Dermis blood vessel endothelial cell (primary cell): Measurements from ENCODE around the gene PYY. TPM values are rescaled to one million over a fixed set of nuclear protein-coding genes. Genes with fewer than 3 reads are reported as not detected.
A peak's percentile ranks its signal among the peaks of the same experiment; 100 is the strongest.
"Not testable (repeated sequence)": the region's sequence is repeated elsewhere in the genome, so short reads cannot be mapped to it uniquely, and the experiment has no call there.

Experiments
- DNase-seq: peaks from one replicate; pipeline ENCODE4 v3.0.0; 2010
- total RNA-seq: library from RNA; depleted of rRNA; stranded (reverse); fragments of >200 nt; gene quantifications from 2 replicates; pipeline ENCODE4 v1.2.3, GENCODE V29; 2014

The PYY gene
- total RNA-seq, 1 donor from 2014 or later: not detected

DNA sequence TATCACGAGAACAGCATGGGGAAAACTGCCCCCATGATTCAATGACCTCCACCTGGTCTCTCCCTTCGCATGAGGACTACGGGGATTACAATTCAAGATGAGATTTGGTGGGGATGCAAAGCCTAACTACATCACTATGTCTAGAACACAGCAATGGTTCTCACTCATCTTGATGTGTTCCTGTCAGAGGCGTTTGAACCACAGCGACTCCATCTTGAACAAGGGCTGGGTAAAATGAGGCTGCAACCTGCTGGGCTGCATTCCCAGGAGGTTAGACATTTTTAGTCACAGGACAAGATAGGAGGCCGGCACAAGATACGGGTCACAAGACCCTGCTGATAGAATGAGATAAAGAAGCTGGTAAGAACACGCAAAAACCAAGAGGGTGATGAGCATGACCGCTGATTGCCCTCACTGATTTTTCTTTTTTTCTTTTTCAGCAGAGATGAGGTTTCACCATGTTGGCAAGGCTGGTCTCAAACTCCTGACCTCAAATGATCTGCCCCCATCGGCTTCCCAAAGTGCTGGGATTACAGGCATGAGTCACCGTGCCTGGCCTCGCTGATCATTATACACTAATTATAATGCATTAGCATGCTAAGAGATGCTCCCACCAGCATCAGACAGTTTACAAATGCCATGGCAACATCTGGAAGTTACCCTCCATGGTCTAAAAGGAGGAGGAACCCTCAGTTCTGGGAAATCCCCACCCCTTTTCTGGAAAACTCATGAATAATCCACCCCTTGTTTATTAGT, 8.5 kb downstream of the PYY start:
- DNase-seq: no peak

GRCh38 chr17:43942051-43942685, 11.6 kb downstream of the PYY start, which contains the start of gene PPY:
PPY (minus strand) TSS chr17:43942476; CDS start chr17:43941654, 822 bp downstream.
- no peak for DNase-seq

- DNase-seq: peak; percentile 48
Measured at GRCh38 chr17:43940630-43941029, 13.1 kb downstream of the PYY start.

GRCh38 chr17:43939886-43940285, 13.9 kb downstream of the PYY start:
- no peak for DNase-seq

DNA sequence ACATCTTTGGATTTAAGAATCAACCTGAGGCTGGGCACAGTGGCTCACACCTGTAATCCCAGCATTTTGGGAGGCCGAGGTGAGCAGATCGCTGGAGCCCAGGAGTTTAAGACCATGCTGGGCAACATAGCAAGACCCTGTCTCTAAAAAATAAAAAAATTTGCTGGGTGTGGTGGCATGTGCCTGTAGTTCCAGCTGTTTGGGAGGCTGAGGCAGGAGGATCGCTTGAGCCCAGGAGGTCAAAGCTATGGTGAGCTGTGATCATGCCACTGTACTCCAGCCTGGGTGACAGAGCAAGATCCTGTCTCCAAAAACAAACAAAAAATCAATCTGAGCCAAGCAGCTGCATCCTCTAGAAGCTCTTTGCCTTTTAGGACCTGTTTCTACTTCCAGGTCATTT, 14.3 kb downstream of the PYY start:
- DNase-seq: not testable (repeated sequence)

DNA sequence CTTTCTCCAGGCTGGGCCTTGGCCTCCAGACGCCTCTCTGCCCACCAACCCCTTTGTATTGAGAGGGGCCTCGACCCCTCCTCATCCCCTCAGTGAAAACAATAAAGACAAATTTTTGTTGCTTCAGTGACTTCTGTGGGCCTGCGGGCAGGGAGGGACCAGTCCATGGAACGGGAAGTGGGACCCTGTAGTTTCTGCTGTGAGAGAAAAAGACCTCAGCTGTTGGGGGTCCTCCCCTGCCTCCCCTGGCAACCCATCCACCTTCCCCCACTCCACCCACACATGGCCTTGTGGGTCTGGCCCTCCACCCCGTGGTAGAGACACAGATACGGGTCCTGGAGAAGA, 14.9 kb downstream of the PYY start:
- no peak for DNase-seq

DNA sequence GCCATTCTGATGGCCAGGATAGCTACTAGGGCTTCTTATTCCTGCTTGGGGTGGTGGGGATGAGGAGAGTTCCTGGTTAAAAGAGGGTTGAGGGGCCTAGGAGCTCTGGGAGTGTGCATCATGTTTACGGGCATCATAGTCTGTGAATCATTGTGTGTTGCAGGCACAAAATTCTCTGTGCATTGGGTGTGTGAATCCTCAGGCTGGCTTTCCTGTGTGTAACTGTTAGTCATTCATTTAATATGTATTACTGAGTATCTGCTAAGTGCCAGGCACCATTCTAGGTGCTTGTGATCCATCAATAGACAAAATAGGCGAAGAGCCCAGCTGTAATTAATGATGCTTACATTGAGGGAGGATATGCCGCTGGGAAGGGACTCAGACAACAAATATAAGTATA, 17.3 kb downstream of the PYY start:
- no peak for DNase-seq

- no peak for DNase-seq
Measured at GRCh38 chr17:43935926-43936261, 17.8 kb downstream of the PYY start.

DNA sequence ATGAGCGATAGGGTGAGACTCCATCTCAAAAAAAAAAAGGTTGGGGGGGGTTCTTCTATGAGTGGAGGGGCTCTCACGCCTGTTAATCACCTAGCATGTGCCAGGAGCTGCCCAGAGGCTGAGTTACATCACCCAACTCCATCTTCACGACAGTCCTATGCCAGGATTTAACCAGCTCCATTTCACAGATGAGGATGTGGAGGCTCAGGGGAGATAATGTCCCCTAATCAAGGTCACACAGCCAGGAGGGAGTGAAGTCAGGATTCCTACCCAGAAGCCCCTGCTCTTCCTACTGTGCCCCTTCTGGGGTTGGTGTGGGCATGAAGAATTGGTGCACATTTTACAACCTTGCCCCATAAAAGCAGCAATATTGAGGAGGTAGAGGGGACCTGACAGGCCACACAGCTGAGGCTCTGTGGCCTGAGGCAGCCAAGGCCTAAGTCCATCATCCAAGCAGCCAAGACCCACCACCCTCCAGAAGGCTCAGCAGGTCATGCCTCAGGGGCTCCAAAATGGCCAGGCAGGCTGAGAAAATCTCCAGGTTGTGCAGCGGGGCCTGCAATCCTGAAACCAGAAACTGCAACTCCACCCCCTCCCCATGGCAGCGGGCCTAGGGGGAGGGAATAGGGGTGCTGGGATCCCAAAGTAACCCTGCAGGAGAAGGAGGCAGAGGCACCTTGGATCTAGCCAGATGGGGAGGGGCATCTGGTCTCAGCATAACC, 18.4 kb downstream of the PYY start:
- no peak for DNase-seq

DNA sequence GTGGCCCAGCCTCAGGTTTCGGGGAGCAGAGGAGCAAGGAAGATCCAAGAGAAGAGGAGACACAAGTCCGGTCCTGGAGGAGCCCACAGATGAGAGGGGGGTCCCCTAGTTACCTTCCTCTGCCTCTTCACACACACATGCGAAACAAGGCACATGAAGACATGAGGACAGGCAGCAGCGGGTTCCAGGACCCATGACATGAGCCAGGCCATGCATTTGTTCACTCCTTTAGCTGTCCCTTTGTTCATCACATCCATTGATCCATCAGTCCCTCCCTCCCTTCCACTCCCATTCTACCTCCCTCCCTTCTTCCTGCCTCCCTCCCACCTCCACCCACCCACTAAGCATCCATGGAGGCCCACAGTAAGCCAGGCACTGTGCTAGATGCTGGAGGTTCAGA, 20.8 kb downstream of the PYY start:
- DNase-seq: no peak

DNA sequence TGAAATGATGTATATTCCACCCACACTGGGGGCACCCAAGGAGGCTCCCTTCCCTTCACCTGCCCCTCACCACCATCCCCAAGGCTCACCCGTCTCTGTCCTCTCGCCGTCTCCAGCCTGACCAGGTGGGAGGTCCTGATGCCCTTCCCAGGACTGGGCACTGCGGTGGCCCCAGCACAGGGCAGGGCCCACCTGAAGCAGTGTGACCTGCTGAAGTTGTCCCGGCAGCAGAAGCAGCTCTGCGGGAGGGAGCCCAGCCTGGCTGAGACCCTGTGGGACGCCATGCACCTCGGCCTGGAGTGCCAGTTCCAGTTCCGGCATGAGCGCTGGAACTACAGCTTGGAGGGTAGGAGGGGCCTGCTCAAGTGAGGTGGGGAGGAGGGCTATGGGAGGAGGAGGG, 21.4 kb downstream of the PYY start:
- no peak for DNase-seq

DNA sequence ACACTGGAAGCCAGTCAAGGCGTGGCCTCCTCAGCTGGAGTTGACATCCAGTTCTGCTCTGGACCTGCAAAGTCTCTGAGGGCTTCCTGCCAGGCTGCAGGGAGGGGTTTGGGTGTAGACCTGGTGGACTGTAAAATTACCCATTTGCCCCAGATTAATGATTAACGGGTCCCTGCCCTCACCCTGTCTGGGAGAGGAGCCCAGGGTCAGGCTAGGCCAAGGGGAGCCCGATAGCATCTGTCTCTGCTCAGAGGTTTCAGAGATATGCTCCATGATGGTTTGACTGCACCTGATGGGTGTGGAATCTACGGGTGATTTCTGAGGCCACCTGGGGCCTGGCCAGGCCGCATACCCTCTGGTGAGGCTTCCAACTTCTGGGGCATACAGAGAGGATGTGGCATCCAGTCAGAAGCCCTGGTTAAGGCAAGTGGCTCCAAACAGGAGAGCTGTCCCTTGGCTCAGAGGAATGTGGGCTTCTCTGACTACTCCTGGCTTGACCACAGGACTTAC, 22.6 kb downstream of the PYY start:
- DNase-seq: no peak

DNA sequence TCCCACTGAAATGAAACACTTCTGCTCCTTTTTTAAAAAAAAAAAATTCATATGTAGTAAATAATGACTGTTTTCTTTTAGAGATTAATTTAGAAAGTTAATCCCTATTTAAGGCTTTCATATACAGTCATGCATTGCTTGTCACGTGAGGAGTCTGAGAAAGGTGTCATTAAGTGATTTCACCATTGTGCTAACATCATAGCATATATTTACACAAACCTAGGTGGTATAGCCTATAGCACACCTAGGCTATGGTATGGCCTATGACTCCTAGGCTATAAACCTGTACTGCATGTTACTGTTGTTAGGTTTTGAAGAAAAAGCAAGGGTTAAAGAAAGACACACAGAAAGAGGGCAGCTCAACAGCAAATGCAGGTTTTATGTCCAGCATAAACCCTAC, 25.1 kb downstream of the PYY start:
- no peak for DNase-seq

GRCh38 chr17:43927929-43928328, 25.8 kb downstream of the PYY start:
- not testable (repeated sequence) for DNase-seq

- DNase-seq: no peak
Measured at GRCh38 chr17:43927060-43927864, 26.5 kb downstream of the PYY start.

GRCh38 chr17:43924558-43924957, 29.2 kb downstream of the PYY start:
- DNase-seq: no peak

DNA sequence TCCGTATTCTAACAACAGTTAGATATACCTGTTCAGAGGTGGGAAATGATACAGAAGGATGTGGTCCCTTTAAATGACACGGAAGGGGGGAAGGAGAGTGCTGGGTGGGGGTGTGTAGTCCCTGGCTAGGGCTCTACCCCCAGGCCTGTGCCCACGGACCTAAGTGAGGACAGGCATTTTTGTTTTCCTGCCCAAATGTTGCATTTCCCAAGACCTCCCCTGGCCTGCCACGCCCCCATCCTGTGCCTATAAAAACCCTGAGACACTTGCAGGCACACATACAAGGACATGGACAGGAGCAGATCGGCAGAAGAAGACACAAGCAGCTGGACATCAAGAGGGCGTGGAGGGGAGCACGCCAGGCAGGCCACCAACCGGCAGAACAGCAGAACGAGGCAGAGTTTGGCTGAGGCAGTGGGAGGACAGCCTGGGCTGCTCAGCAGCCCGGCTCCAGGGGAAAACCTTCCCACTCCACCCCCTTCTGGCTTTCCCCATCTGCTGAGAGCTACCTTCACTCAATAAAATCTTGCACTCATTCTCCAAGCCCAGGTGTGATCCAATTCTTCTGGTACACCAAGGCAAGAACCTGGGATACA, 33.1 kb downstream of the PYY start:
- DNase-seq: no peak

DNA sequence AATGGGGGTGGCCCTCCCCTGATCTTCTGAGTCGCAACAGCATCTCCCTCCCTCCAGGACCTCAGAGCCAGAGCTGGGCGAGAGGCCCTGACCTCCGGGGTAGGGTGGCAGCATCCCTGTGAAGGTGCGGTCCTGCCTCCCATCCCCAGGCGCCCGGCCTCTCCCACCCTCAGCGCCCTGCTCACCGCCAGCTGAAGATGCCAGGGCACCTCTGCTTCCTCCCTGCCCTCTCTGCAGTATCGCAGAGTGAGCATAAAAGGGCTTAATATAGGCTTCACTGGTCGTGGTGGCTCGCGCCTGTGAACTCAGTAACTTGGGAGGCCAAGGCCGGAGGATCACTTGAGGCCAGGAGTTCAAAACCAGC, 35.7 kb downstream of the PYY start:
- no peak for DNase-seq

- DNase-seq: peak; percentile 71
Measured at GRCh38 chr17:43917348-43918025, 36.3 kb downstream of the PYY start.

DNA sequence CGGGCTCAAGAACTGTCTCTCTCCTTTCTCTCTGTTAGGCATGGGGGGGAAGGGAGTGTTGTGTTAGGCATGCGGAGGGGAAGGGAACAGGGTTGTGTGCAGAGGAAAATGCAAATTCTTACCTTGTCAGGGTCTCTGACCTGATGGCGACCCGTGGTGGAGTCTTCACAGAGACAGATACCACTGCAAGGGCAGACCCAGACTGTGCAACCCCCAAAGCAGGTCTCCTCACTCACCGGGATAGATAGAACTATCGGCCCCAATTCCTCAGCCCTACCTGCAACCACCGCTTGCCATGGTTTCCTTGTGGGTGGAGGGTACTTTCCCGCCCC, 36.8 kb downstream of the PYY start:
- DNase-seq: no peak

DNA sequence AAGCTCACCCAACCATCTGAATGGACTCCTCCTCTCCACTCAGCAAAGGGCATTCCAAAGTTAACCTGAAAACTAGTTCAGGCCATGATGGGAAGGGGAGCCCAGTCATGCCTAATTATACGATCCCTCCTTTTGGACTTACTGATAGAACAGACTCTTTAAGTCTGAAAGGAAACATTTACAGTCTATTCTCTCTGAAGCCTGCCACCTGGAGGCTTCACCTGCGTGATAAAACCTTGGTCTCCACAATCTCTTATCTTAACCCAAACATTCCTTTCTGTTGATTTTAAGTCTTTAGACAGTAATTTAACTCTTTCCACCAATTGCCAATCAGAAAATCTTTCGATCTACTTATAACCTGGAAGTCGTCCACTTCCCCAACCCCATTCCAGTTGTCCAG, 37.4 kb downstream of the PYY start:
- no peak for DNase-seq

DNA sequence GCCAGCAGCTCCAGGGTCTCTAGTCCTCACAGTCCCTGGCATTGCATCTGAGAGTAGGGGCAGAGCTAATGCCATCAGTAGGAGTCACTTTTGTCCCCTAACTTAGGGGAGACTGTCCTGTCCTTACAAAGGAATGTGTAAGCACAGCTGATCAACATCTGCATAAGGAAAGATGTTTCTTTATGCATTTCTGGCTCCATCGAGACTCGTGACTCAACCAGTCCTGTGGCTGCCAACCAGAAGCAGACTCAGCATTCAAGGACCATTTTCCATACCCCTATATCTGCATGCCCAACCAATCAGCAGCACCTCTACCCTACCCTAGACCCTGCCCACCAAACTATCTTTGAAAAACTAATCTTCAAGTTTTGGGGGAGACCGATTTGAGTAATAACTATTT, 38.2 kb downstream of the PYY start:
- no peak for DNase-seq
